H1 (cell line): Measurements from ENCODE around the gene IQGAP3. TPM values are rescaled to one million over a fixed set of nuclear protein-coding genes. Genes with fewer than 3 reads are reported as not detected.

ENCODE experiments used
- FOSL1 ChIP-seq: IDR thresholded peaks from 2 replicates; pipeline ENCODE4 v1.6.1; 2011; ENCODE audit warnings: mild to moderate bottlenecking, low read depth, low read length, moderate library complexity; ENCODE audit not compliant: insufficient read depth
- NRF1 ChIP-seq: IDR thresholded peaks from 2 replicates; pipeline ENCODE4 v1.6.1; 2011; ENCODE audit warnings: mild to moderate bottlenecking, low read depth, low read length, improper control_type of control experiment
- polyA plus RNA-seq, 7 experiments: library from polyadenylated mRNA; depleted of rRNA in 3 of 7; stranded (reverse) in 5 of 7; unstranded in 2 of 7; fragments of >200 nt in 5 of 7; fragments of 200-250 nt in 2 of 7; gene quantifications; 1 replicate in 5 of 7; 2 replicates in 1 of 7; 4 replicates in 1 of 7; pipeline versions ENCODE4 v1.2.1 to v1.2.3, GENCODE V29; 2011 to 2013; ENCODE audit warnings: missing spikeins in 2 of 7, mixed read lengths in 2 of 7
- total RNA-seq: library from RNA; stranded (reverse); fragmentation: NEBNext Ultra II Directional; extraction: Animal tissue kit (Norgen Biotek cat#: 25700); gene quantifications from 2 replicates; pipeline ENCODE4 v1.2.1, GENCODE V29; 2021

Gene IQGAP3
- total and polyA plus RNA-seq, 2 of the 8 experiments (the other 6 are each of a cell fraction or from before 2014, with no cell fraction given): 14.6 to 22.3 TPM

DNA sequence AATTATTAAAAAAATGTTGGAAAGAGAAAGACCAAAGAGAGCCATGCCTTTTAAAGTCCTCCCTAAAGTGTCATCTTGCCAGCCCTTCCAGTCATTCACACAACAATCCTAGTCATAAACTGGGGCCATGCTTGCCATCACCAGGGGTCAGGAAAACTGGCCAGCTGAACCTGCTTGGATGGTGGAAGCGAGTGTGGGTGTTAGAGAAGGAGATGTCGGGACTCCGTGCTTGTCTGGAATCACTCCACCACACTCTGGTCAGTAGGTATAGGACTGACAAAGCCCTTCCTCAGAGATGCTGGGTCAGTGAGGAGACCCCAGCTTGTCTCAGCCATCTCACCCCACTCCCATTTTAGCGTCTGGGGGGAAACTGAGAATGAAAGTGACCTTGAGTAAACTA is 43.6 kb upstream of the IQGAP3 start (continued):
- TF ChIP-seq NRF1 (no peak), FOSL1 (no peak)
